Measurements from ENCODE around the gene FRS3. TPM values are rescaled to one million over a fixed set of nuclear protein-coding genes. Genes with fewer than 3 reads are reported as not detected.

FRS3 gene
- total RNA-seq, 1 experiment from 2014 or later: 2.3 TPM

DNA sequence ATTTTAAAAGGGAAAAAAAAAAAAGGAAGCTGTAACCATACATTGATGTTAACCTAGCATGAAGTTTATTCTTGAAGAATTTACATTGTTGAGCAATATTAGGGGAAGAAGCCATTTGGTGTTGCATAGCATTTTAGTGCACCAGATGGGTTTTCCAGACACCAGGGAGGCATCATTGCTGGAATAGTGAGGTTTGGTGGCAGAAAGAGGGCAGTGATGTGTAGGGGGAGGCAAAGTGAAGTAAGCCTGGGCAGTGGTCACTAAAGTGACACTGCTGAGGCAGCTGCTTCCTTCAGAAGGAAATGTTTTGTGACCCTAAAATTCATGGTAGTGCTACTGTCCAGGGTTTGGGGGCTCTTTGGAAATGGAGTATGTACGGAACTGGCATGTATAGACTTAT is 10.3 kb upstream of the FRS3 start:
- DNase-seq (ENCODE audit: low read depth): no peak

DNA sequence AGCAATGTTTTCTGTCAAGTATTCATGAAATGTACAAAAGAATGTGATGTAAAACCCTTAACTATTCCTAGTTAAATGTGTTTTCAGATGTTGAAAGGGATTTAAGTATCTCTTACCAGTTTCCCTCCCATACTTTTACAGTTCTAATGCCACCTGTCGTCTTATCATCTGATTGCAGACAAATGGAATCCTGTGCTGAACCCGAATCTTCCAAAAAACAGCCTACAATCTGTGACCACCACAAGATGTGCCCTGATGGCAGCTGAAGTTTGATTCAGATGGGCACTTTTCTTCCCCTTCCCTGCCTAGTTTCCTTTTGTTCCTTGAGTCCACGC is 9.7 kb upstream of the FRS3 start:
- no peak for DNase-seq (ENCODE audit: low read depth)

GRCh38 chr6:41787219-41787917 is 7.7 kb upstream of the FRS3 start, which contains the start of gene TOMM6:
TSS of gene TOMM6 (plus strand) at chr6:41787694. CDS start at chr6:41787698, 4 bp downstream.
- peak; percentile 91 for DNase-seq (ENCODE audit: low read depth)

DNA sequence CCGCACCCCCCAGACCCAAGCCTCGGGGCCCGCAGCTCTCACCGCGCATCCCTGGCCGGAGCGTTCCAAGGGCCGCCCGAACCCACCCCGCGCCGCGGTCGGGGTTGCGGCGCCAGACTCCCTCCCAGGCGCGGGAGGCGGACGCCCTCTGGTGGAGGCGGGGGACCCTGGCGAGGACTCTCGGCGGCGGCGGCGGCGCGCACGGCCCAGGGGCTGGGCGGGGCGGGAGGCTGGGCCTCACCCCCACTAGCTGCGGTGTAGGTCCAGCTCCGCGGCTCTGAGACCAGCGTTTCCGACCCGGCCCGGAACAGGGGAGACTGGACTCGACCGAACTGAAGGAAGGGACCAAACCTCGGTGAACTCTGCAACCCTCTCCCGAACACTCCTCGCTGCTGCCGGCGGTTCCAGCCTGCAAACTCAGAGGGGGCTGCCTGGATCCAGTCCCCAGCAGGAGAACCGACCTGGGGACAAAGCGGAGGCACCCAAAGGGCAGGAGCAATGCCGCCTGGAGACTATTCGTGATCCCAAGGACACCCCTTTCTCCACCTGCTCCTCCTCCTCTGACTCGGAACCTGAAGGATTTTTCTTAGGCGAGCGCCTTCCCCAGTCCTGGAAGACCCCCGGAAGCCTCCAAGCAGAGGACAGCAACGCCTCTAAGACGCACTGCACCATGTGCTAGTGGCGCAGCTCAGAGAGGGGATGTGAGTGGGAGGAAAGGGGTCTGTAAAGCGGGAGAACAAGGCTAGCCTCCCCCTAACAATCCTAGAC is 6.9 kb upstream of the FRS3 start:
- peak; percentile 77 for DNase-seq (ENCODE audit: low read depth)

- DNase-seq (ENCODE audit: low read depth): peak; percentile 23
Measured at GRCh38 chr6:41785689-41786450, 6.2 kb upstream of the FRS3 start.

GRCh38 chr6:41785254-41785653 is 5.6 kb upstream of the FRS3 start:
- DNase-seq (ENCODE audit: low read depth): no peak

GRCh38 chr6:41784581-41785171 is 5.0 kb upstream of the FRS3 start:
- no peak for DNase-seq (ENCODE audit: low read depth)

- no peak for DNase-seq (ENCODE audit: low read depth)
Measured at GRCh38 chr6:41783106-41783780, 3.5 kb upstream of the FRS3 start.

DNA sequence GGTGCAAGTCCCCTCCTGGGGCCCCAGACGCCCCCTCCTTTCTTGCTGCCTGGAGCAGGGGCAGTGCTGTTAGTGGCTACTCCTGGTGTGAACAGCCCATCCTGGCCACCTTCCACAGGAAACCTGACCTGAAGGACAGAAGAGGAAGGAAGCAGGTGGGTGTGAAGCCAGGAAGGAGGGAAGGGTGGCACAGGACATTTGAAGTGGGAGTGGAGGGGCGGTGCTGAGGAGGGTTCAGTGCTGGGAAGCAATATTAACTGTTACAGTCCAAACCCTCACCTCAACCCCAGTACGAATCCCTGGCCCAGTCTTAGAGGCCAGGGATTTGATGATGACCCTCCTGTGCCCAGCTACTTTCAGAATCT is 1.6 kb upstream of the FRS3 start:
- no peak for DNase-seq (ENCODE audit: low read depth)

GRCh38 chr6:41780551-41781365 is 1.1 kb upstream of the FRS3 start, which contains the start of gene PRICKLE4:
TSS of gene PRICKLE4 (plus strand) at chr6:41780782. CDS start at chr6:41783474, 2,692 bp downstream.
- DNase-seq (ENCODE audit: low read depth): peak; percentile 44

DNA sequence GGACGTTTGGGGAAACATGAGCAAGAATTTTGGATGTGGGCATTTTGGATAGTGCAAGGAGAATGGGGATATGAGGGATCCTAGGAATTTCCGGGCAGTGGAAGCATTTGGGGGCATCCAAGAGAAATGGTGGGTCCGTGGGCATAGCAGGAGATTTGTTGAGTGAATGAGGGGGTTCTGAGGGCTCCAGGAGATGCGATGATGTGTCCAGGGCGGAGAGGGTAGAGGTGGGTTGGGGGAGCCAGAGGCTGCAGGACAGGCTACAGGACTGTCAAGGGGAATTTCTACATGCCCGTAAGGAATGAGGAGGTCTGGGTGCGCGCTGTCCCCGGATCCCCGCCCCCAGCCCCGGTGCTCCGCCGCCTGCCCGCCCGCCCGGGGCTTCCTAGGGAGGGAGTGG is 364 bp downstream of the FRS3 start:
- DNase-seq (ENCODE audit: low read depth): no peak

DNA sequence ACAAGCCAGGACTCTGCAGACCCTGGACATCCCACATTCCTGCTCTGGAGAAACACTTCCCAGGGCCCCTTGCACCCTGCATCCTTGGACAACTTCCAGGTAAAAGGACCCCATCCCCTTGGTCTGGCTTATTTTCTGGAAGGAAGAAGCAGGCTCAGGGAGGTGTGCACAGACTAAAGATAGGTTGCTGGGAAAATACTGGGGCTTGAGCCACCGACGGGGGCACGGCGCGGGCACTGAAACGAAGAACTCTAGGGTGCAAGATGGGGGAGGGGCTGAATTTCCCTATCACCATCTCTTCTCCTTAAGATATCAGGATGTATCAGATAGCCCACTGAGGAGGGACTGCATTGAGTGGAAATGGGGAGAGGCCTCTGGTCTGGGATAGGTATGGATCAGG is 805 bp downstream of the FRS3 start:
- DNase-seq (ENCODE audit: low read depth): no peak

DNA sequence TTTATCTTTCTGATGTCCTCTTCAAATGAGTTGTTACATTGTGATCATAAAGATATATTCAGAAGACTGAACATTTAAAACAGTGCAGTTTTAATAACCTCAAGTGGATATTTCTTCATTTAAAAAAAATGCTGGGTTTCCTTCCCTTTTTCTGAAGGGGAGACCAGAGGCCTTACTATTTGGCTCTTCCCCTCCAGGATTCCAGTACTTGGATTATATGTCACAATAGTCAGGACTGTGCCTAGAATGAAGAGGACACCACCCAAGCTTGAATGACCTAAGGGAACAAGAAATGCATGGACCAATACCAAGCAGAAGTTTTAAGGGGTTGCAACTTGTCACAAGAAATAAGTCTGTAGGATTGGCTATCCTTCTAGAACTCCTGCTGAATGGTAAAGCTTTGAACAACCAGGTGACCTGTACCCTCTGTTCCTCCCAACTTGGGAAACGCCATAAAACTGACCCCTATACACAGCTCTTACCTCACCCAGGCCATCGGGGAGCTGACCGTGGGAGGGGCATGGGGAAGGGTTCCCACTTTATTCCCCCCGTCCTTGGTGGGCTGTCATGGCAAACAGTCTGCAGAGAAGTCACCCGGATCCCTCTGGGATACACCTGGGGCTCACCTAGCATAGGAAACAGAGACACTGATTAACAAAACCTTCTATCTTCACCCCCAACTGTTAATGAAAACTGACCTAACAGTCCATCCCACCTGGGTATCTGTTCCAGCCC is 2.0 kb downstream of the FRS3 start:
- DNase-seq (ENCODE audit: low read depth): no peak

DNA sequence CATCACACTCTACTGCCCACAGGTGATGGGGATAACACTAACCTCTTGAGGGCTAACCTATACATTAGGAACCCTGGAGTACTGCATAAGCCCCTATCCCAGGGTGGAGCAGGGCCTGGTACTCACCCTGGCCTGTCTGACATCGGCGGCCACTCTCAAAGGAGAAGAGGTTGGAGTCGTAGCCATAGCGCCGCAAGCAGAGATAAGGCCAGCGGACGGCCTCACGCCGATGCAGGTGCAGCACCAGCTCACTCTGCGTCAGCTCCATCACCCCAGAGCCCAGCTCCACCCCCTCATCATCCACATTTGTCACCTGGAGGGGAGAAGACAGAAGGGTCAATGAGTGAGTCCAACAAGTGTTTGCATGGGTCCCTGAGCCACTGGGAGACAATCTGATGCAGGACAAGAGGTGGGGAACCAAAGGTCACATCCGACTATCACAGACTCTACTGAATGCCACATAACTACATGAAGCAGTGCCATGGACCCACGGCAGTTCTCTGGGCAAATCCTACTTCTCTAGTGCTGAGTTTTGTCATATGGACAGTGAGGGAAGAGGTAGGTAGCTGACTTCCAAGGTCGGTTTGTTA is 4.3 kb downstream of the FRS3 start:
- DNase-seq (ENCODE audit: low read depth): no peak

GRCh38 chr6:41774841-41775240 is 4.9 kb downstream of the FRS3 start:
- DNase-seq (ENCODE audit: low read depth): no peak

- no peak for DNase-seq (ENCODE audit: low read depth)
Measured at GRCh38 chr6:41771058-41771983, 8.4 kb downstream of the FRS3 start.

DNA sequence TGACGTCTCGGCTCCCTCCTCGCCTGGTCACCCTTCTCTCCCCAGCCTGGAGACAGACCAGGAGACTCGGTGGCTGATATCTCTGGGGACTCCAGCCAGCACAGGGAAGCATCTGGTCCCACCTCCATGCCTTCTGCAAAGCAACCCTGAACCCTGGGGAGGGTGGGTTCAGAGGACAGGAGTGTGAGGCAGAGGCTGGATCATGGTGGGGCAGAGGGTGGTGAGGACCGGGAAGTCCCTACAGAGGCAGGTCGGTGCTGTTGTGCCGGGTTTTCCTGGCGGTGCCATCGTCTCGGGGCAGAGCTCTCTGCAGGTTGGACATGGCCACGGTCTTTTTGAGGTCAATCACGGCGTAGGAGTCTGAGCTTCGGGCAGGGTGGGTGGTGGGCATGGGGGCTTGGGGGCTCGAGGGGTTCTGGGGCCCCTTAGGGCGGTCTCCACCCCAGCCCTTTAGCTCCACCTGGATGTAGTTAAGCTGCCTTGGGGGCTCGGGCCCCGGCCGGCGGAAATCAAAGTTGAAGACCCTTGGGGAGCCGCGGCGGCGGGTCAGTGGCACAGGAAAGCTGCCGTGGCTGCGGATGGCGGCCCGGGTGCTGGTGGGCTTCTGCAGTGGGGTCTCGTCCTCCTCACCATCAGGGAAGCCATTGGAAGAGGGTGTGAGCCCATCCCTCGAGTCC is 9.2 kb downstream of the FRS3 start:
- no peak for DNase-seq (ENCODE audit: low read depth)

DNA sequence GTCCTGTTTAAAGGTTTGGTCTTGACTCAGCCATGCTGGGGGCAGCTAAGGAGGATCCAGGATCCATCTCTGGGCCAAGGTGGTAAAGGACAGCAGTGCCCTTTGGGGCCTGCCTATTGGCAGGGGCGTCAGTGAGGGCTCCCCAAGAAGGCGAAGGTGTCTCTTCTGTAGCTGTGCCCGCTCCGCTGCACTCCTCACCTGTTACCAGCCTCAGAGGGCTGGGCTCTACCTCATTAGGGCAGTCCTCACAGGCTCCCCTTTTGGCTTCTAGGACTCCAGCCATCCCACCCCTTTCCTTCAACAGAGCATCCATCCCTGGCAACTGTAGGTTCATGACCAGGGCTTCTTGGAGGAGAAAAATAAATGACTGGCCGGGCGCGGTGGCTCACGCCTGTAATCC is 10.3 kb downstream of the FRS3 start:
- no peak for DNase-seq (ENCODE audit: low read depth)

Data from RPMI7951 (cell line).